Smooth muscle cell (in vitro differentiated cells): ENCODE measurements around the gene DUSP16. TPM values are rescaled to one million over a fixed set of nuclear protein-coding genes. Genes with fewer than 3 reads are reported as not detected.

Source experiments
- DNase-seq: peaks from one replicate; lab custom pipeline; 2025; ENCODE audit not compliant: unreplicated experiment; lab: John Stamatoyannopoulos, UW
- H2AFZ ChIP-seq: fragments of 200-600 bp; sonication (generic); 2 replicates; pipeline ENCODE4 v1.6.0; 2016; ENCODE audit warnings: antibody characterized with exemption, low read depth, mild to moderate bottlenecking
- H3F3A ChIP-seq: fragments of 200-600 bp; sonication (generic); 2 replicates; pipeline ENCODE4 v1.6.0; 2017; ENCODE audit warnings: antibody characterized with exemption, low read depth
- H3K27ac ChIP-seq: fragments of 200-600 bp; sonication (generic); 2 replicates; pipeline ENCODE4 v1.5.1; 2016; ENCODE audit warnings: low read depth, mild to moderate bottlenecking
- H3K27me3 ChIP-seq: fragments of 200-600 bp; sonication (generic); 2 replicates; pipeline ENCODE4 v1.6.1; 2016; ENCODE audit warnings: low read depth, mild to moderate bottlenecking
- H3K36me3 ChIP-seq: fragments of 200-600 bp; sonication (generic); 2 replicates; pipeline ENCODE4 v1.5.1; 2016; ENCODE audit warnings: low read depth
- H3K4me1 ChIP-seq: fragments of 200-600 bp; sonication (generic); 2 replicates; pipeline ENCODE4 v1.5.1; 2016; ENCODE audit warnings: low read depth
- H3K4me2 ChIP-seq: fragments of 200-600 bp; sonication (generic); 2 replicates; pipeline ENCODE4 v1.6.0; 2016; ENCODE audit warnings: mild to moderate bottlenecking
- H3K4me3 ChIP-seq: fragments of 200-600 bp; sonication (generic); 2 replicates; pipeline ENCODE4 v1.5.1; 2016; ENCODE audit warnings: mild to moderate bottlenecking
- H3K79me2 ChIP-seq: fragments of 200-600 bp; sonication (generic); 2 replicates; pipeline ENCODE4 v1.6.0; 2016; ENCODE audit warnings: low read depth, mild to moderate bottlenecking
- H3K9ac ChIP-seq: fragments of 200-600 bp; sonication (generic); 2 replicates; pipeline ENCODE4 v1.6.0; 2016; ENCODE audit warnings: low read depth
- H3K9me3 ChIP-seq: fragments of 200-600 bp; sonication (generic); replicated peaks from 2 replicates; pipeline ENCODE4 v1.5.1; 2016; ENCODE audit warnings: low read depth
- H4K20me1 ChIP-seq: fragments of 200-600 bp; sonication (generic); 2 replicates; pipeline ENCODE4 v1.6.0; 2016; ENCODE audit warnings: low read depth
- WGBS: methylation state at CpG from one replicate; pipeline ENCODE4 v1.1.7; 2016; ENCODE audit warnings: low lambda C conversion rate; 5-methylcytosine and 5-hydroxymethylcytosine counted together
- polyA plus RNA-seq: library from polyadenylated mRNA; unstranded; fragments of >200 nt; fragmentation: Nextera tagmentation; extraction: Ambion mirVana; gene quantifications from 2 replicates; pipeline ENCODE4 v1.2.1, GENCODE V29; 2016
- total RNA-seq: library from RNA; depleted of rRNA; stranded (reverse); fragments of >200 nt; gene quantifications from 2 replicates; pipeline ENCODE4 v1.2.3, GENCODE V29; 2014
- TF ChIP-seq, protein P1 (sequence below): fragments of 200-600 bp; sonication (generic); IDR thresholded peaks from 2 replicates; pipeline ENCODE4 v1.5.1; 2017; ENCODE audit warnings: borderline replicate concordance, mild to moderate bottlenecking, antibody characterized with exemption; ENCODE audit not compliant: insufficient read depth, poor library complexity, severe bottlenecking

The DUSP16 gene
- total and polyA plus RNA-seq, 2 experiments from 2014 or later: 1.2 to 10.8 TPM

- Histone ChIP-seq H3F3A (peaks cover 15% of the 10 kb centered on the region), H3K27me3 (no peaks in the 10 kb centered on the region), H3K4me2 (no peak overlapping the region), H3K36me3 (no peaks in the 10 kb centered on the region), H3K79me2 (no peaks in the 10 kb centered on the region), H2AFZ (no peak overlapping the region), H3K9me3 (no peaks in the 10 kb centered on the region), H3K4me3 (no peak overlapping the region), H4K20me1 (peaks cover 7% of the 10 kb centered on the region), H3K4me1 (peaks cover 5% of the 10 kb centered on the region), H3K27ac (peak overlapping the region; percentile 74), H3K9ac (peak overlapping the region; percentile 13)
- TF ChIP-seq, protein P1, sequence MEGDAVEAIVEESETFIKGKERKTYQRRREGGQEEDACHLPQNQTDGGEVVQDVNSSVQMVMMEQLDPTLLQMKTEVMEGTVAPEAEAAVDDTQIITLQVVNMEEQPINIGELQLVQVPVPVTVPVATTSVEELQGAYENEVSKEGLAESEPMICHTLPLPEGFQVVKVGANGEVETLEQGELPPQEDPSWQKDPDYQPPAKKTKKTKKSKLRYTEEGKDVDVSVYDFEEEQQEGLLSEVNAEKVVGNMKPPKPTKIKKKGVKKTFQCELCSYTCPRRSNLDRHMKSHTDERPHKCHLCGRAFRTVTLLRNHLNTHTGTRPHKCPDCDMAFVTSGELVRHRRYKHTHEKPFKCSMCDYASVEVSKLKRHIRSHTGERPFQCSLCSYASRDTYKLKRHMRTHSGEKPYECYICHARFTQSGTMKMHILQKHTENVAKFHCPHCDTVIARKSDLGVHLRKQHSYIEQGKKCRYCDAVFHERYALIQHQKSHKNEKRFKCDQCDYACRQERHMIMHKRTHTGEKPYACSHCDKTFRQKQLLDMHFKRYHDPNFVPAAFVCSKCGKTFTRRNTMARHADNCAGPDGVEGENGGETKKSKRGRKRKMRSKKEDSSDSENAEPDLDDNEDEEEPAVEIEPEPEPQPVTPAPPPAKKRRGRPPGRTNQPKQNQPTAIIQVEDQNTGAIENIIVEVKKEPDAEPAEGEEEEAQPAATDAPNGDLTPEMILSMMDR: no peak
- 81% methylated on average over 2 of the region's 2 CpGs for WGBS
- no peak for DNase-seq
These were observed 116.8 kb downstream of the DUSP16 start for GRCh38 chr12:12445882-12446181.

- no peaks in the 10 kb centered on the region for H3K27me3 ChIP-seq
- H3F3A ChIP-seq: peaks cover 15% of the 10 kb centered on the region
- peak overlapping the region; percentile 74 for H3K27ac ChIP-seq
- H3K9me3 ChIP-seq: no peaks in the 10 kb centered on the region
- H3K4me3 ChIP-seq: no peak overlapping the region
- no peaks in the 10 kb centered on the region for H3K36me3 ChIP-seq
- H3K9ac ChIP-seq: no peak overlapping the region
- H3K79me2 ChIP-seq: no peaks in the 10 kb centered on the region
- no peak overlapping the region for H3K4me2 ChIP-seq
- TF ChIP-seq, protein P1: no peak
- no peak for DNase-seq
- H2AFZ ChIP-seq: no peak overlapping the region
- 96% methylated on average over 4 of the region's 4 CpGs for WGBS
- peaks cover 7% of the 10 kb centered on the region for H4K20me1 ChIP-seq
- H3K4me1 ChIP-seq: peaks cover 5% of the 10 kb centered on the region
These were observed 117.3 kb downstream of the DUSP16 start for GRCh38 chr12:12445165-12445881.

GRCh38 chr12:12443431-12443878 lies 119.2 kb downstream of the DUSP16 start:
- Histone ChIP-seq H3K9ac (no peak overlapping the region), H2AFZ (no peak overlapping the region), H3F3A (peaks cover 15% of the 10 kb centered on the region), H3K9me3 (no peaks in the 10 kb centered on the region), H3K27ac (no peak overlapping the region), H3K36me3 (no peaks in the 10 kb centered on the region), H3K79me2 (no peaks in the 10 kb centered on the region), H3K4me3 (no peak overlapping the region), H3K27me3 (no peaks in the 10 kb centered on the region), H4K20me1 (peaks cover 7% of the 10 kb centered on the region), H3K4me1 (peaks cover 5% of the 10 kb centered on the region), H3K4me2 (no peak overlapping the region)
- no peak for DNase-seq
- TF ChIP-seq, protein P1: no peak
- 98% methylated on average over 5 of the region's 5 CpGs for WGBS

GRCh38 chr12:12442548-12443071 lies 120.1 kb downstream of the DUSP16 start:
- 25% methylated on average over 5 of the region's 5 CpGs for WGBS
- Histone ChIP-seq H3K27ac (peak overlapping the region; percentile 81), H3K4me1 (peaks cover 5% of the 10 kb centered on the region)

More at GRCh38 chr12:12442548-12443071, 120.1 kb downstream of the DUSP16 start:
- TF ChIP-seq, protein P1: no peak
- Histone ChIP-seq H4K20me1 (peaks cover 7% of the 10 kb centered on the region), H3K4me2 (peak overlapping the region; percentile 52), H3F3A (peaks cover 15% of the 10 kb centered on the region), H3K9ac (peak overlapping the region; percentile 21), H3K27me3 (no peaks in the 10 kb centered on the region), H3K4me3 (no peak overlapping the region), H2AFZ (no peak overlapping the region), H3K79me2 (no peaks in the 10 kb centered on the region), H3K36me3 (no peaks in the 10 kb centered on the region), H3K9me3 (no peaks in the 10 kb centered on the region)
- no peak for DNase-seq
